GM19438 (cell line): Measurements from ENCODE around the gene KDM5A.

Source experiments
- ATAC-seq: cut with Tn5 transposase; IDR thresholded peaks from one replicate; pipeline ENCODE4 v1.9.1; 2021; ENCODE audit warnings: low read depth; ENCODE audit not compliant: unreplicated experiment

The KDM5A gene

GRCh38 chr12:275812-276211 is 113.3 kb downstream of the KDM5A start:
- no peak for ATAC-seq

GRCh38 chr12:273382-273781 is 115.7 kb downstream of the KDM5A start:
- ATAC-seq: no peak

DNA sequence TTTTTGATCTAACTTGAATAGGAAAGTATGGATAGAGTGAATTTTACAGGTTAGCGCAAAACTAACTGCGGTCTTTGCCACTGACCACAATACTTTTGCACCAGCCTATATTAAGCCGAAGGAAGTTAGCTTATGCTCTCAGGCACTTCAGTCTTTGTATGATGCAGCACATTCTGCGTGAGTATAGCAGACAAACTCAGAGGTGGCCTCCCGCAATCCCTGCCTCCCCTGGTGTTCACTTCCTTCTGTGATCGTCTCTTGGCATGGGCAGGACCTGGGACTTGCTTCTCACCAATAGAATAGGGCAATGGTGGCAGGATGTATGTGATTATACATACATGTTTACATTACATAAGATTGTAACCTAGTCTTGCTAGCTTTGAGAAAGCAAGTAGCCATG is 116.2 kb downstream of the KDM5A start:
- no peak for ATAC-seq

DNA sequence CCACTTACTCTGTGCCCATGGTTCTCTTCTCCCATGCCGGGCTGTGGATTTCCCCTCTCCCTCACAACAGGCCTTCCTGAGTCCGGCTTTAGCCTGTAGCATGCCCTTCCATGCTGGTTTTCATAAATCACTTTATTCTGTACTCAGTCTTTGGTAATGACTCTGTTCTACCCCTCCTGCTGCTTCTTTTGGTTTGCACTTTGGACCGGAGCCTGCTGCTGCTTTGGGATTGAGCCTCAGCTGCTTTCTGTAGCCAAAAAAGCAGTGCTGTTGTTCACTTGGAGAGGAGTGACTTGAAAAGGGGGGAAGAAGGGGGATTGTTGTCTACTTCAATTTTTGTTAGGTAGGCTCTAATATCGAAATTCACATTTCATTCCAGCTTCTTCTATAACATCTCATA is 118.0 kb downstream of the KDM5A start:
- no peak for ATAC-seq

DNA sequence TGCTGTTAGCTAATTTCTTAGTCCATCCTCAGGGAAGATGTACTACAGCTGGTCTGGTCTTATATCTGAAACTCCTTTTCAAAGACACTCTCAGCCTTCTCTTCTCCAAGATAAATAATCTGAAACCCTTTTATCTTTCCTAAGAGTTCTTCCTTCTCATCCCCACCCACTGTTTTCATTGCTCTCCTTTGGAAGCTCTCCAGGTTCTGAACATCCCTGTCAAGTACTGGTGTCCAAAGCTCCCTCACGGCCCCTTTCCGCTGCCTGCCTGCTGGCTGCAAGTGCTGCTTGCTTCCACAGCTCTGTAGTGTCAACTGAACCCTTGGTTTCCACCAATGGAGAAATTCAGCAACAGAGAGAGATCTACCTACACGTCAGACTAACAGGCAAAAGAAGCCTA is 119.9 kb downstream of the KDM5A start:
- no peak for ATAC-seq

- ATAC-seq: no peak
Measured at GRCh38 chr12:268483-268840, 120.7 kb downstream of the KDM5A start.

- ATAC-seq: no peak
Measured at GRCh38 chr12:267581-268482, 121.3 kb downstream of the KDM5A start.

DNA sequence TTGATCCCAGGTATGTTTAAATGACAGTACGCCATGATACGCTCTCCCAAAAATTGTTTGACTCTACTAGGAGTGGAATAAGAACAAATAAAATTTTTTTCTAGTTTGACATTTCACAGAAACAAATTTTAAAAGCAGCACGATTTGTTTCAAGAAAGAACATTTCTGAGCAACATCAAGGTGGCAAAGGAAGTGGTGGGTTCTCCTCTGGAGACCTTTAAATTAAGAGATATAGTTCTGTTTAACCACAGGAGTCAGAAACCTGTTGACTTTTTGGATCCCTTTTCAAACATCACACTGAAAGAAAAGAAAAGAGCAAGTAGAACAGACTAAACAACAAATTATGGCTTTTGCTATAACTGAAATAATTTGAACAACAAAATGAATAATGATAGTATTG is 124.0 kb downstream of the KDM5A start:
- ATAC-seq: no peak

DNA sequence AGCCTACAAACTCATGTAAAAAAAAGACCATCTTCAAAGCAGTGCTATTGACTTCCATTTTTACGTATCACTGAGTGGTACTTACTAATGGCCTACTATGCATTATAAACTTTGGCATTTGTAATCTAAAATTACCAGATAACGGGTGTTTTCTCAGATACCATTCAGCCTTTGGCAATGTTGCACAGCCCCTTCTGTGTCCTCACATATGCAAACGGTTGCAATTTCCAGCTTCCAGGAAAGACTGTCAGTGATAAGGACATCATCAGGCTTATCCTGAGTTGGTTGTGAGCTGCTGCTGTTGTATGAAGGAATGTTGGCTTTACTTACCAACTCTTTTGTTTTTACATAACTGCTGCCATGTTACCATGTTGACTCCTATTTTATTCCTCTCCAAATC is 124.9 kb downstream of the KDM5A start:
- no peak for ATAC-seq

- no peak for ATAC-seq
Measured at GRCh38 chr12:263574-263973, 125.5 kb downstream of the KDM5A start.

GRCh38 chr12:262817-263216 is 126.3 kb downstream of the KDM5A start, which contains the start of gene SLC6A13:
Gene SLC6A13 (minus strand): TSS chr12:262836. CDS start chr12:260052, 2,784 bp downstream.
- ATAC-seq: no peak

DNA sequence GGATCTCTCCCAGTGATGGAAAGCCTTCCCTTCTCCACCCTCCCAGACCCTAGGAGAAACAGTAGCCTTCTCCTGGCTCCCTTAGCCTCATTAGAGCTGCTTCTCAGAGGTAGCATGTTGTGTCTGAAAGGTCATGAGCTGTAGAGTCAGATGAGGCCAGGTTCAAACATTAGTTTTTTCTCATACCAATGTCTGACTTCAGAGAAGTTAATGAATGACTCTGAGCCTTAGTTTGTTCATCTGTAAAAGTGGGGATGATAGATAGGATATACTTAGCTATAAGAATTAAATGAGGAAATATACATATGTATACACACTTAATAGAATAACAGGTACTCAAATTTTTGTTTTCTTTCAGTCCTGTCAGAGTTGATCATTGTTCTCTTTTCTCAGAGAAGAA is 127.0 kb downstream of the KDM5A start:
- ATAC-seq: no peak

DNA sequence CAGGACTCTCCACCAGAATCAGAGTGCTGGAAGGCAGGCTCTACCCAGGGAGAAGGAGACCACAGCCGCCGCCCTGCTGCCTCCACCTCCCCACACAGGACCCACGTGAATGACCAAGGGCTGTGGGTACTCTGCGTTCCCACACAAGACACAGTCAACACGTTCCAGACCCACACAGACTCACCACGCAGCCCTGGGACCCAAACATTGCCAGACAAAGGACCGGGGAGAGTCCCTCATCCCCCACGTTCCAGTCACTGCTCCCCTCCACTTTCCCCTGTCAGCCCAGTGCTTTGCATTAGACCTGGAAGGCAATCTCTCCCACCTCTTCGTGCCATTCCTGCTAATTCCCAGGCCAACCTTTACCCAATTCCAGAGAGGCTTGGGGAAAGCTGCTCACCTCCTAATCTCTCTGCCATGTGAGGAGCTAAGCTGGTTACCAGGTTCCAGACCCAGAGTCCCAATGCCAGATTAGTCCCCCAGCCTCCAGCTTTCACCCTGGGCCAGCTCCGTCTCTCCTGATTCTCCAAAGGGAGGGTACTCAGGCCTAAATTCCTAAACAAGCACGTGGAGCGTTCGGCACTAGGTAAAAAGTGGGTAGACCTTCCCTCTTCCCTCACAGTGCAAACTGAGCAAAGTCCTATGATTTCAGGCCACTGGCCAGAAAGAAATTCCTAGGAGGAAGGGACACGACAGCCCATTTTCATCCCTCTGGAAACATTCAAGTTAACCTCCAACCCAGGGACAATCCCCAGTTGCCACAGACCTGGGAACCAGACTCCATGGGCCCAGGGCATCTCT is 131.4 kb downstream of the KDM5A start:
- no peak for ATAC-seq

GRCh38 chr12:256958-257357 is 132.2 kb downstream of the KDM5A start:
- ATAC-seq: no peak

DNA sequence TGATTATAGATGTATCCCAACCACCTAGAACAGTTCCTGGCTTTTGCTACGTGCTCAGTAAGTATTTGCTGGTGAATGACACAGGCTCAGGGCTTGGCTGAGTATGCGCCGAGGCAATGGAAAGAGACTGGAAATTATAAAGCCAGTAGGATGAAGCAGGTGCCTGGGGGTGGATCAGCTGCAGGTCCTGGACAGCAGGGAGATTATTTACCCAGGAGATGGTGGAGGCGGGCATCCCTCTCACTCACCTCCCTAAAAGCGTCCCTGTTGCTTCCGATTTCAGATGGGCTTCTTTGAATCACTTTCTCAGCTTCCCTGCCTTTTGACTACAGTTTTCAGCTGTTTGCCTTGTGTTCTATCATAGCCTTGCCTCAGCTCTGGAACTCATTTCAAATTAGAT is 132.9 kb downstream of the KDM5A start:
- no peak for ATAC-seq

DNA sequence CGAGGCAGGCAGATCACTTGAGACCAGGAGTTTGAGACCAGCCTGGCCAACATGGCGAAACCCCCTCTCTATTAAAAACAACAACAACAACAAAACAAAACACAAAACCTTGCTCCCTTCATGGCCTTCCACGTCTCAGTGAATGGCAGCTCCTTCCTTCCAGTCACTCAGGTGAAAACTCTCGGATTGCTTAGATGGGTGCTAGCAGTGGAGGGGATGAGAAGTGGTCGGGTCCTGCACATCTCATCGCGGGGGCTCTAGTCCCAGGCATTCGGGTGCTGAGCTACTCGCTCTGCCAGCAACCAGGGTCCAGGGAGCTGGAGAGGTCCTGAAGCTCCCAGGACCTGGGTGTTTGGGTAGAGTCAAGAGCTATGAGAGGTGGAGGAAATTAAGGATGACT is 134.2 kb downstream of the KDM5A start:
- ATAC-seq: no peak

DNA sequence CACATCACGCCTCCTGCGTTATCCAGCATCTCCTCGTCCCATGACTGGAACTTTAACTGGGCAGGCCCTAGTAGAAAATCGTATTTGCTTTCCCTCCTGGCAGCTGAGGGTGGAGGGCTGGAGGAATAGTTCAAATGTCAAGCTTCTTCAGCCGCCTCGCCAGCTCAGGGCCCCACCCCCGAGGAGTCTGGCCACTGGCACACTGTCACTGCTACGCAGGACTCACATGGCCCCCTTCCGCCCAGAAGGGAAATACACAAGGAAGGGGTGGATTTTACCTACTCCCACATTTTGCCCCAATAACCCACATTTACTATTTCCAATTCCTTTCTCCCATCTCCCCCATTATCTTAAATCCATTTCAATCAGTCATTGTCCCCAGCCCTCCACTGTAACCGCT is 135.1 kb downstream of the KDM5A start:
- ATAC-seq: no peak

DNA sequence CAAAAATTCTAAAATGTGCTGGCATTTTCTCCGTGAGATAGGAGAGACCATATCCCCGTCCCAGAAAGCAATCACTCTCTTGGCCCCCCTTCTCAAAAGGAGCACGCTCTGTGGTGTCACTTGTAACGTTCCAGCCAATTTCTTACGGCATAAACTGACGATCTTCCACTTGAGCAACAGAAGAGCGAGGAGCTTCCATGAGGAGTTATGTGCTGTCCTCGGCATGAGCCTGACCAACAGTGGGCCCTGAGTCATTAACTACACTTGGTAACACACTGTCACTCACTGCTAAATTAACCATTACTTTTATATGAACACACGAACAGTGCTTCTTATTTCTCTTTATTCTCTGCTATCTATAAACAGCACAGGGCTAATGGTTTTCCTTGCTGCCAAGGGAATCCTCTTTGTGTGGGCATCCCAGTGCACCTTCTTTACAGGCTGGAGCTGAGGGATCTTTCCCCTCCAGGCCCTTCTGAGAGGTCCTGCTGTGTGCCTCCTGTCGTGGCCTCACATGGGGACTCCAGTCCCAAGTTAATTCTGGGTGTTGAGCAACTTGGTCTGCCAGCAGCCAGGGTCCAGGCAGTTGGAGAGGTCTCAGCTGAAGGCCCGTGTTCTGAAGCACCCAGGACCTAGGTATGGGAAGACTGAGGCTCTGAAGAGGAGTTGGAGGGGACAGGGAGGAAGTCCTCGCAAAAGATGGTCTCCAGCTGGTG is 135.8 kb downstream of the KDM5A start:
- no peak for ATAC-seq

- ATAC-seq: no peak
Measured at GRCh38 chr12:252636-253035, 136.5 kb downstream of the KDM5A start.

GRCh38 chr12:247271-247670 is 141.8 kb downstream of the KDM5A start:
- no peak for ATAC-seq

DNA sequence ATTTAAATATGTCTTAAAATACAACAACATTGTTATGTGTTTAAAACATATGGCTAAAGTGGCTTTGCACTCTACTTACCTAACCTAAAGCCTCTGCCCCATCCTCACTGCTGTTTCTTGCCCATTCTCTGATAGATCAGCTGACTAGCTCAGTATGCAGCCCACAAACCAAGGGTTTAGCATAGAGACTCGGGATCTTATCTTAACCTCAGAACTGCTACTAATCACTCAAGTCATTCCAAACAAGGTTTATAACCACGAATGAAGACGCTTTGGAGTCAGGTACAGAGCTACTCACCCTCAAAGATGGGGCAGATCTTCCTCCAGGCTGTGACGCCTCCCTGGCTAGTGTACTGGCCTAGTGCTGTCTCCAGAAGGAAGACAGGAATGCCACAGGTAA is 145.7 kb downstream of the KDM5A start:
- no peak for ATAC-seq
